CD4-positive, alpha-beta T cell treated with Interleukin-6 for 4 hours (primary cell): ENCODE measurements around the gene SLC25A51.
A peak's percentile ranks its signal among the peaks of the same experiment; 100 is the strongest.
"Not testable (repeated sequence)": the region's sequence is repeated elsewhere in the genome, so short reads cannot be mapped to it uniquely, and the experiment has no call there.

Source experiments
- DNase-seq: peaks from one replicate; pipeline ENCODE4 v3.0.0-alpha.2; 2020; ENCODE audit warnings: mixed read lengths

Gene SLC25A51

DNA sequence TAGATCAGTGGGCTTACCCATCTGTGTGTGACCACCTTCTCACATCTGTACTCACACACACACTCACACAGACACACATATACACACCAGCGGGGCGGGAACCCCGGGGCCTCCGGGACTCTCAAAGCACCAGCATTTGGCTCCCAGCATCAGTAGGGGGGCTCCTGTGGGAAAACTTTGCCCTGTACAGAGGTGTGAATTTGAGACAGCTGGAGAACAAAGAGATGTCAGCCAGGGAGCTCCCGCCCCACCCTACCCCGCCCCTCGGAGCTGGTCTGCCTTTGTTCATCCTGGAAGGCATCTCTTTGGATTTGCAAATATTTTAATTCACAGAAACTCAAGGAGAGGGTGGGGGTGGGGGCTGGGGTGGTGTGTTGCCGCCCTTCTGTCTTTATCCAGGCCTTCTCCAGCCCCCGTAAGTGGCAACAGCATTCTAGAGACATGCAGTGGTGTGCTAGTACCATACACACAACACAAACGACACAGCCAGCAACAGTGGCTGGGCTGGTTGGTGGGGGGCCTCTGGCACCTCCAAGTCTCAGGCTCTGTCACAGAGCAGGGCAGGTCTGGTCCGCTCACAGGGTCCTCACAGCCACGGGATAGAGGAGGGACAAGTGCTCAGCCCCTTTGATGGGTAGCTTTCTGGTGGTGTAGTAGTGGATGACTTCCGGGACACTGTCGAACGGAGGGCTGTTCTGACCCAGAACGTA is 15.5 kb upstream of the SLC25A51 start:
- DNase-seq, result no peak

DNA sequence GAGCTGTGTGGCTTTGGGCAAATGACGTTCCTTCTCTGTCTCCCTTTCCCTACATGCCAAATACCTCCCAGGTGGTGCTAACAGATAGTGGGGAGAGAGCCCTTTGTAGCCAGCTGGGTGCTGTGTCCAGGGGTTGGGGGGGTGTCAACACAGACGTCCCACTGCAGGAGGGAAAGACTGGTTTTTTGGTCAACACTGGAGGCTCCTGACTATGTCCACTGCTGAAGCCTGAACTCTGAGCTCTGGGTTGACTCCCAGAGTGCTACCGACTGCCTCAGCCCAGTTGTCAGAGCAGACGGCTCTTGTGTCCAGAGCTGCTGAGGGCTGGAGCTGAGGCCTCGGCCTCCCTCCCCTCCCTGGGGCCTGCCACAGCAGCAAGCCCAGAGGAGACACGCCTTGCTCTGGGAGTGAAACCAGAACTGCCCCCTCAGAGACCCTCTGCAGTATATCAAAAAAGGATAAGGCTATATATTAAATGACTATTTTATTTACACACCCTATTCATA is 14.8 kb upstream of the SLC25A51 start:
- no peak for DNase-seq

DNA sequence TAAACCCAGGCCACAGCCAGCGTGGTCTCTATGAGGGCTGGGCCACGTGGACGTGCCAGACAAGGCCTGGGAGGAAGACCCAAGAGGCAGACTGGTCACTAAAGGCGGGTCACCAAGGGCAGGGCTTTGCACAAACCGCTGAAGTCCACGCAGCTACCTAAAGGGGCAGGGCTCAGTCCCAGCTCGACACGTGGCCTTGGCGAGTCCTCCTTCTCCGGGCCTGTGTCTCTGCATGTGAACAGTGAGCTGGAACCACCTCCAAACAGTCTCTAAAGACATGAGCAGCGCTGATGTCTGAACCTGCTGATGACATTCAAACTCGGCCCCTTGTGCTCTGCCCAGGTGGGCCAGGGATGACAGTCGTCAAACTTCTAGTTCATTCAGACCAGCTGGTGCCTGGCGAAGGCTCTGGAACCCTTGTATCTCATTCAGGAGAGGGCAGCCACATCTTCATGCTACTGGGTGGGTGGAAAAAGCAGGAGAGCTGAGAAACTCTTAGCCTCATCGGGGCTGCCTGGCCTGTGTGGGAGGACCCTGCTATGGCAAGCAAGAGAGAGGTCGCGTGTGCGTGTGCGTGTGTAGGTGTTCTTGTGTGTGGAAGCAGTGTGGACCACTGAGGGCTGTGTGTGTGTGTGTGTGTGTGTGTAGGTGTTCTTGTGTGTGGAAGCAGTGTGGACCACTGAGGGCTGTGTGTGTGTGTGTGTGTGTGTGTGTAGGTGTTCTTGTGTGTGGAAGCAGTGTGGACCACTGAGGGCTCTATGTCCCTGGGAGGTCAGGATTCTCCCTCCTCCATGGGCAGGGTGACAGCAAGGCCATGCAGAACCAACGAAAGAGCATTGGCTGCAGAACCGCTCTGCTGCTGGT is 14.1 kb upstream of the SLC25A51 start:
- DNase-seq, result no peak

DNA sequence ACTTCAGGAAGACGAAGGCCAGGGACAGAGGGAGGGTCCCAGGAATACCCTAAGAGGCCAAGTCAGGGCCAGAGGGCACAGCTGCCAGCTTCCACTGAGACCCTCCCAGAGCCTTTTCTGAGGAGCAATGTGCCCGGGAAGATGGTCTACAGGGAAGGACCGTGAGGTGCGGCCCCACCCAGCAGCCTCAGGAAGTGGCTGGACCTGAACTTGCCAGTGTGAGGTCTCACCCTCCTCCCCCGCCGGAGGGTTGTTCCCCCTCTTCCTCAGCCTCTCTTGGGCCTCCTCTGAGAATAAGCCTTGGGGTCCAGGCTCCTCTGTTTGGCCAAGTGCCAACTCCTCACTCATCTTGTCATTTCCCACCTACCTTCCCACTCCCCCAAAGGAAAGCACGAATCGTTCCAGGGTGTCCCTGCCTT is 13.4 kb upstream of the SLC25A51 start:
- no peak for DNase-seq

DNA sequence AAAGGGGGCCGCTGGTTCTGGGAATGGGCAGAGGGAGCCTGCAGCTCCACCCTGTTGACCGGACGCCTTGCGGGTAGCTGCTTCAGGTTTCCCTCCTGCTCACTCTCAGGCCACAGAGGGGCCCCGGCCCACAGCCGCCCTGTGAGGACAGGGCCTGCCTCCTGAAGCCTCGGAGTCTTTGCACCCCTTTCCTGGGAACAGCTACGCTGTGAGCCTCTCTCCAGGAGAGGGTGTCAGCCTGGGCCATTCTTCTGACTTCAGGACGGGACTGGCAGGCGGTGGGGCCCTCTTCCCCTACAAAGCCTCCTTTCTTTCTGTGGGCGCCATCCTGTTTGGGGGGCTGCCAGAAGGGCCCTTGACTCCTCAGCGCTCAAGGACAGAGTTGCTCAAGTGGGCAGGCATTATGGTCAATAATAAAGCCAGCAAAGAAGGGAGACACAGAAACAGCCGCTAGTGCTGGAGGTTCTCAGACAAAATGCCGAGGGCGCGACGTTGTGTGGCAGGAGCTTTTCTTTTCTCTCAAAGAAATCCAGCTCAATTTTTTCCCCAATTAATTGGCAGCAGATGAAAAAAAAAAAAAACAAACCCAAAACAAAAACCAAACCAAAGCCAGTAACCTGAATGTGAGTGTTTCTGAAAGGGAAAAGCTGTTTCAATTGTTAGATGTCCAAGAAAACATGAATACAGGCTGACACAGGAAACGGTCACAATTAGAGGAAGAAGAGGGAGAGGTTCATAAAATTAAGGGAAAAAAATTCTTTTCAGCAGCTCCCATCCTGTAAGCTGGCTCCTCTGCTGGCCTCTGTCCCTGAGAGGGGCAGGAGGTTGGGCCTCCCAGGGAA is 12.8 kb upstream of the SLC25A51 start:
- DNase-seq, result no peak

DNA sequence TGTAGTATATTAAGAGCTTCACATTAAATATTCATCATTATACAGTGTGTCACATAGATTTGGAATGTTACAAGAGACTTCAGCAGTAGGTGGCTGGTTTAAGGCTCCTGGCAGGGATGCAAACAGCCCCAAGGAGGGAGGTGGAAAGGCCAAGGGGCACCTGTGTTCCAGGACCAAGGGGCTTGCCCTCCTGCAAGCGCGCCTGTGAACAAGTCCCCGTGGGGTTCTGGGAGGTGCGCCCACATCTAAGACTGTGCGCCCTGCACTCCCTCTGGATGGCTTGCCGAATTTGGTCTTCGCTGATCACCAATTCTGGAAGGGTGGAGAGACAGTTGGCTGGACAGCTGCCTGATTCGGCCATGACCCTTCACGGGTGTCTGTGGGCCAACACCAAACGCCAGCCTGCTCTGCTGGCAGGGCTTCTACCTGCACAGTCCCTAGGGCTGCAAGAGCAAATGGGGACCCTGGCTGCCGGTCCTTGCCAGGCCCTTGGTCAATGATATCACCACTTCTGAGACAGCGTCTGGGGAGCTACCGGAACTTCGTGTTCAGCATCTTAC is 12.1 kb upstream of the SLC25A51 start:
- no peak for DNase-seq

DNA sequence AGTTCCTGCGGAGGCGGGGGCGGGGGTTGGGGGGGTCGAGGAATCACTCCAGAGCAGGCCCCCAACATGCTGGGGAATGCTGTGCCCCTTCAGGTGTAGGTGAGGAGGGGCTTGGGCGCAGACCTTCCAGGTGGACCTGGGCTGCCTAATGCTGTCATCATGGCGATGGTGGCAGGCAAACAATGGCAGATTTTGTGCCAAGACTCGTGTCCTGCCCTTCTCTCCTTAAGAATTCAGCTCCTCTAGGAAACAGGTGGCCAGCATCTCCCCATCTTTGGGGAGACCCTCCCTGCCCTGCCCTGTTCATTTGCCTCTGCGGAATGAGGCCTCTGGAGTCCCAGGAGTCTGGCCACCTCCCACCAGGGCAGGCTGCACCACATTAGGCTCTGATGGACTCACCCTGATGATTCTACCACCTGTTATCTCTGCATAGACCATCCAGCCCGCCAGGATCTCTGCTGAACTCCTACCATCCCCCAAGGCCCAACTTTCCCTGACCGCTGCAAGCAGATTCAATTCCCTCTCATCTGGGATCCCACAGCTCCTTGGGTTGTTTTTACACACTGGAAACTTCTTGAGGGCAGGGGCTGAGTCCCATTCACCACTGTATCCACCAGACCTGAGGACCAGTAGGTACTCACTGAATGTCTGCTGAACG is 10.9 kb upstream of the SLC25A51 start:
- DNase-seq, result no peak

DNA sequence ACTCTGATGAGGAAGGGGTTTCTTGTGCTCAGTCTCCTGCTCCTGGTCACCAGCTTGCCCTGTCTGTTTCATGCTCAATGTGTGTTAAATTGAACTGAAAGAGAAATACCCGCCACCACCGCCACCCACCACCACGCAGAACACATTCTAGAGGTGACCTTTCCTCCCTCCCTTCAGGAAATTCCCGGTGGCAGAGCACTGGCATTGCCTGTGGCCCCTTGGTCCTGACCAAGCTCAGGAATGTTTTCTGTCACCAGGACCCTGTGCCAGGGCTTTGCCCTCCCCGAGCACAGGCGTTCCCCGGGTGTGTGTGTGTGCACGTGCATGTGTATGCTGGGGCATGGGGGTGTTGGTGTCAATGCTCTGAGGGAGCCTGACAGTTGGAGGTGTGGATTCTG is 10.2 kb upstream of the SLC25A51 start:
- DNase-seq, result no peak

DNA sequence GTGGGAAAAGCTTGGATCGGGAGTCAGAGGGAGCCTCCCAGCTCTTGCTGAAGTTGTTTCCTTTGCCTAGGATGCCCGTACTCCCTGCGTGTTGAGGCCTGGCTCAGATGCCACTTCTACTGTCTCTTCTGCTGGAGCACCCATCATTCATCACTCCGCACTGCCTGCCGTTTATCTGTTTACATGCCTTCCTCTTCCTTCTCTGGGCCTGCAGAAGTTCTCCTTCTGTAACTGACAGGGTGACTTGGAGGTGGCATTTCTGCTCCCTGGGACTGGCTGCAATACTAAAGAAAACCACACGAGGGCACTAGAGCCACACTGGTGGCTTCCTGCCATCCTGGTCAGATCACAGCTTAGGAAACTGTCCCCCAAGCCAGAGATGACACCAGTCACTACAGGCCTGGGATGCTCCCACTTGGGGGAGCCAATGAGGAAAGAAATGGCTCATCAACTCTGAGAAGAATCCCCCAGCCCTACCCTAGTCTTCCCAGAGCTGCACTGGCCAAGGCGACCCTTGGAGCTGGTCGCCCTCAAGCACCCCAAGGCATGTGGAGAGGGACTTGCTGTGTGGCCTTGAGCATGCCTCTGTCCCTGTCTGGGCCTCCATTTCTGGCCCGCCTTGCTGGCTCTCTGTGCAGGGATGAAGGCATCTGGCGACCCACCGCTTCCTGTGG is 9.7 kb upstream of the SLC25A51 start:
- DNase-seq, result peak; percentile 79

DNA sequence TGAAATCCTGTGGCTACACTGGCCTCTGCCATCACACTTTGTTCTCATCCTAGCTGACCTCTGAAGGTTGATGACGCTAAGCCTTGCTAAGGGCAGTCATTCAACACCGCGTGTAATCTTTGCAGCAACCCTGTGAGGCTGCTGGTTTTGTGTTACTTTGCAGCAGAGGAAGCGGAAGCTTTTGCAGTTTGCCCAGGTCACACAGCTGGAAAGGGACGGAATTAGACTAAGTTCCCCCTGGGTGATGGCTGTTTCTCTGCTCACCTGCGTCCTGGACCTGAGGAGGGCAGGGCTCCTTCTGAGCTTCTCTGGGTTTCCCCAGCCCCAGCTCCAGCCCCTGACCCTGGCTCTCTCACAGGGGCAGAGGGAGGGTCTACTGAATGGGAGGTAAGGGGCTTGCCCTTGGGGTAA is 7.3 kb upstream of the SLC25A51 start:
- no peak for DNase-seq

DNA sequence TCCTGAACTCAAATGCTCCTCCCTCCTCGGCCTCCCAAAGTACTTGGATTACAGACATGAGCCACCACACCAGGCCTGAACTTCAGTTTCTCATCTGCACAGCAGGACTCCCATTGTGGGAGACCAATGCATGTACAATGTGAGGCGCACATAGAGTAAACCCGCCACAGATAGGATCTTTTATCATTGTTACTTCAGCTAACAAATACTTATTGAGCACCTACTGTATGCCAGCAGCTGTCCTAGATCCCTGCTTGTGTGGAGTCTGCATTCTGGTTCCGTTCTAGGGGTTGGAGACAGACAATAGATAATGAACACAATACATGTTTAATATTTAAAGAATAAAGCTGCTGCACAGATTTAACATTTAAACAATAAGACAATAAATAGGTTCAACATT is 6.3 kb upstream of the SLC25A51 start:
- no peak for DNase-seq

DNA sequence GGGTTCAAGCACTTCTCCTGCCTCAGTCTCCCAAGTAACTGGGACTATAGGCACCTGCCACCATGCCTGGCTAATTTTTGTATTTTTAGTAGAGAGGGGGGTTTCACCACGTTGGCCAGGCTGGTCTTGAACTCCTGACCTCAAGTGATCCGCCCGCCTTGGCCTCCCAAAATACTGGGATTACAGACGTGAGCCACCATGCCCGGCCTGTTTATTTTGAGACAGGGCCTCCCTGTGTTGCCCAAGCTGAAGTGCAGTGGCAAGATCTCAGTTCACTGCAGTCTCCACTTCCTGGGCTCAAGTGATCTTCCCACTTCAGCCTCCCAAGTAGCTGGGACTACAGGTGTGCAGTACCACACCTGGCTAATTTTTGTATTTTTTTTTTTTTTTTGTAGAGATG is 5.9 kb upstream of the SLC25A51 start:
- DNase-seq, result not testable (repeated sequence)

DNA sequence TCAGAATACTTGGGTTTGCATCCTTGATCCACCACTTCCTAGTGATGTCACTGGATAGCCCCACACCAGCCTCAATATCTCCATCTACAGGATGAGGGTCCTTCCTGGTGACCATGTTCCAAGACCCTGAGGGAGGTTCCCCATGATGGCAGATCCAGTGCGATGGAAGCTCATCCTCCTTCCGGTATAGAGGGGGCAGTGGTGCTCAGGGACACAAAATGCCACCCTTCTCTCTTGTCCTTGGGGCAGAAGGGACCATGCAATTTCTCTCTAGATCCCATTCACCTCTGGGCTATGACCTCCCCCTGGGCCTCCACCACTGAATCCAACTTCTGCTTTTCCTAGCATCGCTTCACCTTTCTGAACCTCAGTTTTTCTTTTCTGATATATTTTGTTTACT is 5.4 kb upstream of the SLC25A51 start:
- no peak for DNase-seq

DNA sequence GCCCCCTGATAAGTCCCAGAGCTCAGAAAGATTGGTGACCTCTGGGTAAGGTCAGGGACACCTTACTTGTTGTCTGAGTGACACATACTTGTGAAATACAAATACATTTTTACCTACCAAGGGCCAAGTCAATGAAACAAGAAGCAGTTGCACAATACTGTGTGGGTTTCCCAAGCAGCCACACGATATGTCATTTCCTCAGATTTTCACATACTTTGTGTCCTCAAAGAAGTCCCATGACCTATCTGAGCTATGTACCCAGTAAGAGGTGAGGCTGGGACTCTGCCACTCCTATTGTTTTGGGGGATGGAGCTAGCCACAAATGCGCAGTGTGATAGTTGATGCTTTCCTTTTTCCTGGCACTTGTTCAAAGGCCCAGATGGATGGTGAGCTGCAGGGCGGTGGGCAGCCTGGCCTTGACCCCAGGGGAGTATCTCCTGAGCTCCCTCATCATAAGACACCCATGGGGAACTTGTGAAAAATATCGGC is 4.8 kb upstream of the SLC25A51 start:
- DNase-seq, result no peak

DNA sequence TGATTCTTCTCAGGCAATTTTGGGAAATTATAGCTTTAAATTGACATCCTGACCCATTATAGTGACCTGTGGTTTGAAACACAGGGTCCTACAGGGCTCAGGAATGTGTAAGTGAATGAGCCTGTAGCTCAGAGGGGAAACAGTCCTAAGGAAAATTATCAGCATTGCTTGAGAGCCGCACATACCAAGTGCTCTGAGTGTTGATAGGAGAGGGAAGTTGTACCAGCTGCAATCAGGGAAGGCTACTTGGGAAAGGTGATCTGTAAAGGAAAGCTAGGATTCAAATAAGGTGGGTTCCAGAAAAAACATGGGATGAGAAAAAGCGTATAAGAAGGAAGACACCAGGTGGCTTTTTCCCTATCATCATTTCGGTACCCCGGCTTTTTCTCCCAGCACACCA is 4.4 kb upstream of the SLC25A51 start:
- DNase-seq, result no peak

DNA sequence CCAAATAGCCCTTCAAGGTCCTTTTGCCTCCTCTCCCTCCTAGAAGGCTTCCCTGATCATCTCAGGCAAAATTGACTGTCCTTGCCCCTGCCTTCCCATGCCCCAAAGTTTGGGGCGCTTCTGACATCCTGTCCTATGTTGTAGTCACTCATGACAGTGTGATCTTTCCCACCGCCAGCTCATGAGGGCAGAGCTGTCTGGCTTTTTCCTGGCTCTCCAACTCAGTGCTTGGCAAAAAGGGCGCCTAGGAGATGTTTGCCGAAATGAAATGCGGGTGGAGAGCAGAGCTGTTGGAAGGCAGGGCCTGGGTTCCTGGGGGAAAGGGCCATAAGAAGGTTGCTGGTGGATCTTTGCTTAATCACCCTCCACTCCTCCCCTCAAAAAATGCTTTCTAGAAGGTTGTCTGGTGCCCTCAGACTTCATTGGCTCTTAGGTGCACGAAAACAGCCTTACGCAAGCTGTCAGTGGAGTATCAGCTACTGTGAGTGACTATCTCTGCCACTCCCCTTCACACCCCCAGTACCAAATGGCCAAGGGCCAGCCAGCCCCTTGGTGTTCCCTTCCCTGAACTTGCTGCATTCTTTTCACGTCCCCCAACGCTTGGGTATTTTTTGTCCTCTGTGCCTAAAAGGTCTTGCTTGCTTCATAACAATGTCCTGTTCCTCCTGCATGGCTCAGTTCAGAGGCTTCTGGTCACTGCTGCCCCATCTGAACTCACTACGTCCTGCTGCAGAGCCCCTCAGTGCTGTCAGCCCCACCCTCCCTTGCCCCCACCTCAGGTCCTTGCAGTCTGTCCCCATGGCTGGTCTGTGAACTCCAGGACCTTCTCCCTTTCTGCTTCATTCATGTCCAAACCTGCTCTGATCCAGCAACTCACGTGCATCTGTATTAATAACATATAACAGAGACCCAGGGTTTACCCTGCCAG is 2.6 kb upstream of the SLC25A51 start:
- no peak for DNase-seq

DNA sequence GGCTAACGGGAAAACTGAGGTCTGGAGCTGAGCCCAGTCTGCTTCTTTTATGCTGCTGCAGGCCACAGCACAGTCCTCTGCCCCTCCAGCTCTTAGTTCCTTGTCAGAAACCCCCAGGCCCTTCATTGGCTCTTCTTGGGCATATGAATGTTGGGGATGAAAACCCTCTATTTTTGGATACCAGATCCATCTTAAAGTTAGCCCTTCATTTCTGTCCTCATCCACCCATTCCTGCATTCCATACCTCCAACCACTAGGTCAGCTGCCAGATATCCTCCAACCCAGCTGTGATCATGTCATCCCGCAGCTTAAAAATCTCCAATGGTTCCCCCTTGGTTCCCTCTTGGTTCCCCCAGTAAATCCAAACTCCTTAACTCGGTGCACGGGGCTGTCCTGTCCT is 1.8 kb upstream of the SLC25A51 start:
- DNase-seq, result no peak

DNA sequence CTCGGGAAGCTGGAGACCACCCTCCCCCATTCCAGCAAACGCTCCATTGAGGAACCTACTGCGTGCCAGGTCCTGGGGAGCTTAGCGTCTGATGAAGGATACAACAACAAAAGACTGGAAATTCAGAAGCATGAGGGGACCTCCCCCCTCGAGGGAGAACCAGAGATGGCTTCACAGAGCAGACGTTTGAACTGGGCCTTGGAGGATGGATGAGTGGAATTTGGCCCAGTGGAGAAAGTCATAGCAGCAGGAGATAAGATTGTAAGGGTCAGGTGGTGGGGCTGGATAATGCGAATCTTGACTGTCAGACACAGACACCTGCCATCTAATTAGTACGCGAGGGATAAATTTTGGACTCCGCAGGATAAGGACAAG is 1.2 kb upstream of the SLC25A51 start:
- no peak for DNase-seq

DNA sequence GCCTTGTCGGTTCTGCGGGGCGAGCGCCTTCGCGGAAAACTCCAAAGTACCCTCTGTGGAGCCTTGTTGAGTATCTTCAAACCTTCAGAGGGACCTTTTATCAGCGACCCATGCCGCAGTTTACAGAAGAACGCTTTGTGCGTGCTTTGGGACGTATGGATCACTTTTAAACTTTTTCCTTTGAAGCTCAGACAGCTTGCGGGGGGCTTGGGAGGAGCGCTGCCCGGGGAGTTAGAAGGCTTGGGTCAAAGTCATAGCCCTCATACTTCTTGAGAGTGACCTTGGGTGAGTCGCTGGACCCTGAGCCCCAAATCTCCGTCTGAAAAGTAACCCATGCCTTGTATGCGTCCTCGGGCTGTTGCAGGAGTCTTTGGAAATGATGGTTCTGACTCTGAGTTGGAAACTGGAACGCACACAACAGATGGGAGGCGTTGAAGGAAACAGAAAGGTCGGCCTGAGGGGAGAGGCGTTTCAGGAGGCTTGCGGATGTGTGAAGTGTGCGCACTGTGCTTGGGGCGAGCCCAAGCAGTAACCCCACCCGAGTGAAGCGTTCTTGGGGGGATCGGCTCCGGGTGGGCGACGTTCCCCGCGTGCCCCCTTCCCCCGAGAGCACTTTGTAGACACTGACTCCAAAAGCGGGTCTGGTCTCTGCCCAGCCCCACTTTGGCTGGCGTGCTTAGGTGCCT is 661 bp upstream of the SLC25A51 start:
- peak; percentile 15 for DNase-seq
